Fibroblast of the aortic adventitia (primary cell): Measurements from ENCODE around the gene ADCY1. TPM values are rescaled to one million over a fixed set of nuclear protein-coding genes. Genes with fewer than 3 reads are reported as not detected.

ENCODE experiments used
- DNase-seq: peaks from one replicate; pipeline ENCODE4 v3.0.0-alpha.2; 2010; ENCODE audit warnings: low read depth
- H3K4me3 ChIP-seq: 2 replicates; pipeline ENCODE4 v1.5.1; 2011; ENCODE audit warnings: low read depth, mild to moderate bottlenecking, control low read depth, low read length, moderate library complexity
- total RNA-seq: library from RNA; depleted of rRNA; stranded (reverse); fragments of >200 nt; gene quantifications from 2 replicates; pipeline ENCODE4 v1.2.3, GENCODE V29; 2012; ENCODE audit warnings: low replicate concordance
- TF ChIP-seq, protein P1 (sequence below): IDR thresholded peaks from 2 replicates; pipeline ENCODE4 v1.5.1; 2011; ENCODE audit warnings: mild to moderate bottlenecking, low read length, control low read depth, inconsistent platforms; ENCODE audit not compliant: insufficient read depth

The ADCY1 gene
- total RNA-seq, 1 donor = 0.72 TPM

DNA sequence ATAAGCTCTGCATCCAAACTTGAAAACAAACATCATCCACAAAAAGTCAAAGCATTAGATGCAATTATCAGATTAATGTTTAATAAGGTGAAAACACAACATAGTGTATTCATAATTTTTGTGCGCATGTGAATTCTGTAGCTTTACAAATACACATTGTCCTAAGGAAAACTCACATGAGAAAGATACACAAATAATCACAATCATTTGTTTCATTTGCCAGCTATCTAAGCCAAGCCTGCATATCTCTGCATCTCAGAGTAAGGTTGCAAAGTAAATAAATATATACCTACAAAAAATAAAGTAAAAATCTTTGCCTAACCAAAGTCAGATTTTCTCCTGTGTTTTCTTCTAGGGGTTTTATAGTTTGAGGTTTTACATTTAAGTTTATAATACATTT, 57.4 kb downstream of the ADCY1 start:
- TF ChIP-seq, protein P1, sequence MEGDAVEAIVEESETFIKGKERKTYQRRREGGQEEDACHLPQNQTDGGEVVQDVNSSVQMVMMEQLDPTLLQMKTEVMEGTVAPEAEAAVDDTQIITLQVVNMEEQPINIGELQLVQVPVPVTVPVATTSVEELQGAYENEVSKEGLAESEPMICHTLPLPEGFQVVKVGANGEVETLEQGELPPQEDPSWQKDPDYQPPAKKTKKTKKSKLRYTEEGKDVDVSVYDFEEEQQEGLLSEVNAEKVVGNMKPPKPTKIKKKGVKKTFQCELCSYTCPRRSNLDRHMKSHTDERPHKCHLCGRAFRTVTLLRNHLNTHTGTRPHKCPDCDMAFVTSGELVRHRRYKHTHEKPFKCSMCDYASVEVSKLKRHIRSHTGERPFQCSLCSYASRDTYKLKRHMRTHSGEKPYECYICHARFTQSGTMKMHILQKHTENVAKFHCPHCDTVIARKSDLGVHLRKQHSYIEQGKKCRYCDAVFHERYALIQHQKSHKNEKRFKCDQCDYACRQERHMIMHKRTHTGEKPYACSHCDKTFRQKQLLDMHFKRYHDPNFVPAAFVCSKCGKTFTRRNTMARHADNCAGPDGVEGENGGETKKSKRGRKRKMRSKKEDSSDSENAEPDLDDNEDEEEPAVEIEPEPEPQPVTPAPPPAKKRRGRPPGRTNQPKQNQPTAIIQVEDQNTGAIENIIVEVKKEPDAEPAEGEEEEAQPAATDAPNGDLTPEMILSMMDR = no peak
- no peak overlapping the region for H3K4me3 ChIP-seq
- DNase-seq = no peak

DNA sequence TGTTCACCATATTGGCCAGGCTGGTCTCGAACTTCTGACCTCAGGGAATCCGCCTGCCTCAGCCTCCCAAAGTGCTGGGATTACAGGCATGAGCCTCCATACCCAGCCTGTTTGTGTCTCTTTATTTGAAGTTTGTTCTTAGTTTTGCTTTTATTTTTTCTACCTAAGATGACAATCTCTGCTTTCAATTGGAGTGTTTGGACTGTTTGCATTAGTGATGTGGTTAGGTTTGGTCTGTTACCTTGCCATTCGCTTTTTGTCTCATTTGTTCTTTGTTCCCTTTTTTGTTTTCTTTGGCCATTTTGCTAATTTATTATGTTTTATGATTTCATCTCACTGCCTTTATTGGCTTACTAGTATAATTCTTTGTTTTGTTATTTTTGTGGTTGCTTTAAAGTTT, 62.6 kb downstream of the ADCY1 start:
- TF ChIP-seq, protein P1 = no peak
- no peak for DNase-seq
- no peak overlapping the region for H3K4me3 ChIP-seq

DNA sequence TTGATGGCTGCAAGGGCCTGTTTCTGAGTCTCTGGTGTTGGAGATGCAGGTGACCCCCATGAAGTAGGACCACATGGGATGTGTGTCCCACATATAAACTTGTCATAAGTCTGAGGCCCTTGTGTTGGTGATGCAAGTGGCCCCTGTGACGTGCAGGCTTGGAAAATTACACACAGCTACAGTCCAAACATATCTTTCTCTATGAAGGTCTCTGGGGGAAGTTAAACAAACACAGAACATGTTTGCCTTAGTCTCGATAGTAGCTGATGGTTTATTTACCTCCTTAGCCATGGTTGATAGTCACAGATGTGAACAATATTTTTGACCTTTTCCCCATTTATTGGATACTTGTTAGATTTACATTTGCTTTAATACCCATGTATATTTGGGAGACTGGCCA, 64.7 kb downstream of the ADCY1 start:
- H3K4me3 ChIP-seq = no peak overlapping the region
- no peak for DNase-seq
- TF ChIP-seq, protein P1 = no peak

DNA sequence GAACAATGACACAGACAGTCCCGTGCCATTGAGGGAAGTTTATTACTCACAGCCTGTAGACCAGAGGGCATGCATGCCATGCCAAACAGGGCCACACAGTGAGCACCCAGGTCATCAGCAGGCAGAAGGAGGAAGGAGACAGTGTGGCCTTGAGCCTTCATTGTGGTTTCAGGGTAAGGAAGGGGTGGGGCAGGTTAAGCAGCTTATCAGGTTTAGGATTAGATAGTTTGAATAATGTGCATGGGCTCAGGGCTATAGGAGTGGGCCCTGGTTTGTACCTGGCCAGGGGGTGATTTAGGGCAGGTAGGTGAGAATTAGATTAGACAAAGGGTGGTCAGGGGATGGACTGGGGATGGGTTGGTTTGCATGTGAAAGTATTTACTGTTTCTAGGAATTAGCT, 67.9 kb downstream of the ADCY1 start:
- no peak for DNase-seq
- no peak overlapping the region for H3K4me3 ChIP-seq
- TF ChIP-seq, protein P1 = no peak

DNA sequence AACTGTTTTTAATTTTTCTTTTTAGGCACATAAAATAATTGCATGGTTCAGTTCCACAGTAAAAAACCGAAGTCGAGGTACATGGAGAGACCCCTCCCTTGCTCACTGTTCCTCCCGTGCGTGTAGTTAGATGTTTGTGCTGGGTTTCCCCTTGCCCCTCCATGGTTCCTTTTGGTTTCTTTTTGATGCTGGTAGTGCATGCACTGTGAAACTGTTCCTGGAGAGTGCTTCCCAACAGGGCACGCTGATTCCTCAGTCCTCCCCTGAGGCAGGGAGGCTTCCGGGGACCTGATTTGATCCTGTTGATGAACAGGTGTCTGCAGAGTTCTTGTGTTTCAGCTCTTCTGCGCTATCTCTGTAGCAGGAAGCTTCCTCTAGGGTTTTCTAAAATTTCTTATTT, 69.5 kb downstream of the ADCY1 start:
- TF ChIP-seq, protein P1 = no peak
- DNase-seq = no peak
- no peak overlapping the region for H3K4me3 ChIP-seq

DNA sequence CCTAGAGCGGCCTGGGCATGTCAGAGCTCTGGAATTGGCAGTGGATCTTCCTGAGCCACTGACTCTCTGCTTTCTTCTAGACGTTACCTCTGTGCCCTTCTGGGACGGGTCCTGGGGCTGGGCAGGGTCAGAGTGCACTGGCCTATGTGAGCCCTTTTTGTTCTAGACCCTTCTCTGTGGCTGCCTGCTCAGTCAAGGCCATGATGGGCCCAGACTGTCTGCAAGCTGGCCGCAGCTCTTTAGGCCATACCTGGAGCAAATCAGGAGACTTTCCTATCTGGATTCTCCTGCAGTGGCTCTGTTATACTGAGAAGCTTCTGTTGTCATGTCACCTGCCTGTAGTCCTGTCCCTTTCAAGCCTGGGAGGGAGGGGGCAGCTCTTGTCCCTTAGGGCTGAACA, 70.1 kb downstream of the ADCY1 start:
- no peak for DNase-seq
- H3K4me3 ChIP-seq = no peak overlapping the region
- TF ChIP-seq, protein P1 = no peak
